GM12872 (cell line): Measurements from ENCODE around the gene PAK6.

Experiments
- CTCF ChIP-seq: IDR thresholded peaks from 3 replicates; pipeline ENCODE4 v1.5.1; 2011; ENCODE audit warnings: low read depth, mild to moderate bottlenecking, low read length, moderate library complexity; ENCODE audit not compliant: insufficient read depth

The PAK6 gene

DNA sequence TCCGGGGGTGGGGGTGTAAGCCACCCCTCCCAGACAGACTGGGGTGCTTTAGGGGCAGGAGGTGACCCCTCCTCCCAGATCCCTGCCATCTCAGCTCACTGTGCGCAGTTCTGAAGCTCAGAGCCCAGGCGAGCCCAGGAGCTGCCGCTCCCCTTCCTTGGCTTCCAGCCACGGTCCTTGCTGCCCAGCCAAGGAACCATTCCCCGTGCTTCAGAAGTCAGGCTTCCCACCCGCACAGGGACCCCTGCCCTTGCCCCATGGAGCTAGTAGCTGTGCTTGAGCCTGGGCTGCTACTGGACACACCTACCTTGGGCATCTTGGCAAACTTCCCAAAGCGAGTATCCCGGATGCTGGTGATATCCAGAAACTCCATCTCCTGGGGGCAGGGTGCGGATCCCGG lies 64.1 kb downstream of the PAK6 start:
- TF ChIP-seq CTCF: no peak

- TF ChIP-seq CTCF: no peak
Observed at GRCh38 chr15:40303576-40303975, 64.7 kb downstream of the PAK6 start.

DNA sequence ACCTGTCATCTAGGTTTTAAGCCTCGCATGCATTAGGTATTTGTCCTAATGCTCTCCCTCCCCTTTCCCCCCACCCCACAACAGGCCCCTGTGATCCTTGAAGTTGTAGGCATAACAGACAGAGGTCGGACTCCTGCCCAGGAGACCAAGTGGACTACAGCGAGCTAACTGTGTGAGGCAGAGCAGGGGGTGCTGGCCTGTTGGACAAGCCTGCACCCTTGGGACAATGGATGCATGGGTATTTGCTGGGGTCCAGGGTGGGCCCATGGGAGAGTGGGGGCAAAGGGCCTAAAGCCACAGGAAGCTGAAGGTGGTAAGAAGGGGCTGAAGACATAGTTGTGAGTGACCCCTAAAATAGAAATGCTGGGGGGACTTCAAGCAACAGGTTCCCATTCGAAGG lies 66.4 kb downstream of the PAK6 start:
- TF ChIP-seq CTCF: no peak

GRCh38 chr15:40306371-40306770 lies 67.5 kb downstream of the PAK6 start:
- no peak for TF ChIP-seq CTCF

GRCh38 chr15:40306908-40307307 lies 68.0 kb downstream of the PAK6 start:
- no peak for TF ChIP-seq CTCF

- TF ChIP-seq CTCF: peak; percentile 75
Observed at GRCh38 chr15:40307421-40308211, 68.8 kb downstream of the PAK6 start, which contains the start of gene PLCB2. Gene PLCB2 (minus strand): TSS chr15:40307935. CDS start chr15:40307672, 263 bp downstream.

- TF ChIP-seq CTCF: no peak
Observed at GRCh38 chr15:40309344-40309862, 70.5 kb downstream of the PAK6 start.
